Astrocyte of the spinal cord (primary cell): ENCODE results near the gene SMG7.
A peak's percentile ranks its signal among the peaks of the same experiment; 100 is the strongest.

Experiments
- DNase-seq: peaks from one replicate; pipeline ENCODE4 v3.0.0; 2011; ENCODE audit warnings: low read depth, low spot score
- H3K4me3 ChIP-seq: 2 replicates; pipeline ENCODE4 v1.5.1; 2011; ENCODE audit warnings: low read depth, mild to moderate bottlenecking, low read length, moderate library complexity
- CTCF ChIP-seq: IDR thresholded peaks from 2 replicates; pipeline ENCODE4 v1.5.1; 2012; ENCODE audit warnings: low read depth, mild to moderate bottlenecking, low read length, inconsistent platforms
- in situ Hi-C: cut with HindIII; loops from 2 replicates; pipeline ENCODE4 v1.10.0; 2017; ENCODE audit warnings: low sequenced_read_pairs

Gene SMG7

GRCh38 chr1:183565261-183565660 is 93.0 kb downstream of the SMG7 start:
- DNase-seq, result no peak
- no peak for TF ChIP-seq CTCF
- no peak overlapping the region for H3K4me3 ChIP-seq
- in situ Hi-C loops, result no loop called here

GRCh38 chr1:183566026-183566425 is 93.7 kb downstream of the SMG7 start:
- in situ Hi-C loops, result no loop called here
- no peak for TF ChIP-seq CTCF
- no peak overlapping the region for H3K4me3 ChIP-seq
- DNase-seq, result no peak

- in situ Hi-C loops, result no loop called here
- no peak for TF ChIP-seq CTCF
- DNase-seq, result peak; percentile 22
- H3K4me3 ChIP-seq, result no peak overlapping the region
These were observed 95.3 kb downstream of the SMG7 start for GRCh38 chr1:183567584-183567983.

GRCh38 chr1:183568176-183569021 is 96.1 kb downstream of the SMG7 start:
- DNase-seq, result no peak

GRCh38 chr1:183569141-183569540 is 96.8 kb downstream of the SMG7 start:
- DNase-seq, result peak; percentile 32
- in situ Hi-C loops, result no loop called here
- no peak overlapping the region for H3K4me3 ChIP-seq
- no peak for TF ChIP-seq CTCF

More at GRCh38 chr1:183568176-183569021, 96.1 kb downstream of the SMG7 start:
- H3K4me3 ChIP-seq, result no peak overlapping the region
- in situ Hi-C loops, result no loop called here
- no peak for TF ChIP-seq CTCF

GRCh38 chr1:183569801-183570200 is 97.5 kb downstream of the SMG7 start:
- in situ Hi-C loops, result no loop called here
- no peak for TF ChIP-seq CTCF
- DNase-seq, result no peak
- no peak overlapping the region for H3K4me3 ChIP-seq
